NCI-H2227 (cell line): Measurements from ENCODE around the gene NFYC.
A peak's percentile ranks its signal among the peaks of the same experiment; 100 is the strongest.
"Not testable (repeated sequence)": the region's sequence is repeated elsewhere in the genome, so short reads cannot be mapped to it uniquely, and the experiment has no call there.

Experiments used
- DNase-seq: peaks from one replicate; lab custom pipeline; 2025; ENCODE audit not compliant: unreplicated experiment; lab: John Stamatoyannopoulos, UW

The NFYC gene

DNA sequence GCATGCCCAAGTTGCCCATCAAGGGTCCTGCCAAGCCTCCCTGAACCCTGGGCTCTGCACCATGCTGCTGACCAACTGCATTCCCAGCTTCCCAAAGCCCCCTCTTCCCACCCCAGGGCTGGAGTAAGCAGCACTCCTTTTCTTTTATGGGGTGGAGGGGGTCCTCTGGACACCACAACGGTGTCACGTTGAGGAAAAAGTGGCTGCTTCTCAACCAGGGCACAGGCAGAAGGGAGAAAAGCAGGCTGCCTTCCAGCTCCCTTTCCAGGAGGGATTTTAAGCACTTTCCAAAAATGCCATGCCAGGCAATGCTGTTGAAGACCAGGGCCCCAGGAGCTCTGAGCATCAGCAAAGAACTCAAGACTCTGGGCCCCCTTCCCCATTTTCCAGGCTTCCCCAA, 26.7 kb upstream of the NFYC start:
- DNase-seq, result no peak

DNA sequence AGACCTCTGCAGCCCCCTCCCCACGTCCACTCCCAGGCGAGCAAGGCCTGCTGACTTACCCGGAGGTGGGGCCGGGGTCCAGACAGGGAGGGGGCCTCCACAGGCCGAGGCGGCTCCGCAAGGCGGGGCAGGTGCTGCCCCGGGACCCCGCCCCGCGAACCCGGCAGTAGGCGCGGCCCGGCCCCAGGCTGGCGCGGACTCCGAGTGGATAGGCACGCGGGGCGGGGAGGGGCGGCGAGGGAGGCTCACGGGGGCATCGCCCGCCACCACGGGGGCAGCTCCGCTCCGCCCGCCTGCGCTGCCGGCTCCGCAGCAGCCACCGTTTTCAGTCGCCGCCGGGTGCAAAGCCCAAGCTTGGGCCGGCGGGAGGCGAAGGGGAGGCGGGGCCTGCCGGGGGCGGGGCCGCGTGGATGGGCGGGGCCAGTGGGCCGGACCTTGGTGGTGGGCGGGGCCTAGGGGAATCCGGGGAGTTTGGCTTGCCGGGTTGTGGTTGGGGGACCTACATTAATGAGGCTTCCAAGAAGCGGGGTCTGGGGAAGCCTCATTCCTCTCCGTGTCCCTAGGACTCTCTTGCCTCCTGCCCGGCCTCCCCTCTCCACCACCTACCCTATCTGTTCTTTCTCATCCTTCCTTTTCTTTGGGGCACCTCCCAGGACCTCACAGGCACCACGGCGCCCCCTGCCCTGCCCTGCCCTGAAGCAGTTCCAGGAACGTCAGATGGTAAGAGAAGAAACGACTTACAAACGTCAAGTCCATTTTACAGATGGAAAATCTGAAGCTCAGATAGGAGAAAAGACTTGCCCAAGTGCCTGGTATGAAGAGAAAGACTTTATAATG, 26.0 kb upstream of the NFYC start, which contains the start of gene RIMS3:
TSS of gene RIMS3 (minus strand) at position 348 of the 837 bp plus-strand sequence. CDS start 23,757 bp downstream, outside the sequence.
- peak; percentile 83 for DNase-seq

DNA sequence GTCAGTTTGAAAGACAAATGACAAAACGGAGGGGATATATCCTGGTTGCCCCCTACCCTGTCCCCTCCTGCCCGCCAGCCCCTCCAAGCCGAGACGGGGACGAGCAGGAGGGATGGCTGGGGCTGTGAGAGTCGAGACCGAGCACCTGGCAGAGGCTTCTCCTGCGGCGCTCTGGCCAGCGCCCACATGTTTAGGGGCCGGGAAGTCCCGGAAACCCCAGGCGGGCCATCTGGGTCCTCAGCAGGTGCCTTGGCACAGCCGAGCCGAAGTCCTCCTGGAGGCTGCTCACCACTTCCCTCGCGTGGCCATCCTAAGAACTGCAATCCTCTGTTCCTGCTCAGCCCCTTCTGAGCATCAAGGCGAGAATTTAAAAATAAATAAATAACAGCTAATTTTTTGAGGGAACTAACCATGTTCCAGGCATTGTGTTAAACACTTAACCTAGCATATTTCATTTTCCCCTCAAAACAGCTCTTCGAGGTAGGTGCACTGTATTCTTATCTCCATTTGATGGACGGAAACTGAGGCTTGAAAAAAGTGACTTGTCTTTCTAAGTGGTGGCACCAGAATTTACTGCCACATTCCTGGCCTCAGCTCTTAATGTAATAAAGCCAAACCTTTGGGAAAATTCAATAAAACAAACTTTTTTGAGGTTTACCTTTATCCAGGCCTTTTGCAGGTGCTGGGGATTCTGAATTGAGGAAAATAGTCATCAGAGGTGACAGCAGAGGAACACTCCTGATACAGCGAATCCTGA, 22.6 kb upstream of the NFYC start:
- peak; percentile 86 for DNase-seq

DNA sequence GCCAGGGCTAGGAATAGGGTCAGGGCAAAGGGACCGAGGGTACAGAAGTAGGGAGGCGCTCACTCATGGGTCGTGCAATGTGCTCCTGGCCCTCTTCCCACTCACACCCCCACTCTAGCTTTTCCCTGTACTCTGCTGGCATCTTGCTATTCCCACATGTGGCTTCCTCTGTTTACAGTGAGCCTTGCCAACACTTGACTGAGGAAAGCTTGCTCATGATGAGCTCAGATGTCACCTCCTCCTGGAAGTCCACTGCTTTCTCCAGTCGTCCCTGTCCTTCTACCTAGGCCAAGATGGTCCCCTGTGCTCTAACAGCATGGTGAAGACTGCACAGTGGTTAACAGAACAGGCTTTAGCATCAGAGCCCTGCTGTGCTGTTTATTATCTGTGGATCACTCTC, 18.1 kb upstream of the NFYC start:
- DNase-seq, result no peak

DNA sequence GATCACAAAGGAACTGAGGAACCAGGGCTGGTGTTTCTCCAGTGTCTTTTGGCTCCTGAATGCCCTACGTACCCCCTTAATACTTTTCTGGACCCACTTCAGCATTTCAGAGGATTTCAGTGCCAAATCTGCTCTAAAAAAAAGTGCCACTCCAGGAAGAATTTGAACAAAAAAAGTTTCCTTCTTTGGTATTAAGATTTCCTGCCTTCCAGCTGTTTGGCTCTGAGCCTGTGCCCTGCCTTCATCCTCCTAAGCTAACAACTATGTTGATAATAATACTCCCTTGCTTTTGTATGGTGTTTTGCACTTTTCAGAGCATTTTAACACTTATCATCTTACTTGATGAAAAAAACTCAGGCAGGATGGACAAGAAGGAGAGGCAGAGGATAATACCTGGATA, 15.0 kb upstream of the NFYC start:
- no peak for DNase-seq

DNA sequence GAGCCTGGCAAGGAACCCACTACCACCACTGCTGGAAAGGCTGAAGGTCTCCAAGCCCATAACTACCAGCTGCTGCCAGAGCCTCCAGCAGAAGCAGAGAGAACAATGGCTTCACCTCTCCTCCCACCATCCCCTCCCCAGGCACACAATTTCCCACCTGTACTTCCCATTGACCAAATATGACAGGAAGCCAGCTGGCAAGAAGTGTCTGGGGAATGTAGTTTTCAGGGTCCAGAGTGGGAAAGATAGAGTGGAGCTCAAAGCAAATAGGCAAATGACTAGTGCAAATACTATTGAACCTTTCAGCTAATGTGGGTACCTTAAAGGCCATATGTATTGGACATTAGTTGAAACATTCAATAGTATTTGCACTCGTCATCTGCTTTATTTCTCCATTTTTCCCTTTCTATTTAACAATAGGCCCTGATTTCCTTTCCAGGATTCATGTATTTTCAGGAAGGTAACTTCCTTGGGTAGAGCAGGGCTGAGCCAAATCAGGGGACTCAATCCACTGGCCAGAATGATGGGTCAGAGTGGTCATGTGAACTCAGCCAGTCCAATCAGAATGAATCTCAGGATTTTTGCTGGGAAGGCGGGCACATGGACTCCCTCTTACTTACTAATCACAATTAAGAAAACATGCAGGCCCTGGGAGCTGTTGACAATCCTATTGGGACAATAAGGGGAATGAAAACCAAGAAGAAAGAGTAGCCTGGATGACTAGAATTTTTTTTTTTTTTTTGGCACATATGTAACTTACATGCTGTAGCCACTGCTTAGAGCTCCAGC, 12.1 kb upstream of the NFYC start:
- DNase-seq, result no peak

DNA sequence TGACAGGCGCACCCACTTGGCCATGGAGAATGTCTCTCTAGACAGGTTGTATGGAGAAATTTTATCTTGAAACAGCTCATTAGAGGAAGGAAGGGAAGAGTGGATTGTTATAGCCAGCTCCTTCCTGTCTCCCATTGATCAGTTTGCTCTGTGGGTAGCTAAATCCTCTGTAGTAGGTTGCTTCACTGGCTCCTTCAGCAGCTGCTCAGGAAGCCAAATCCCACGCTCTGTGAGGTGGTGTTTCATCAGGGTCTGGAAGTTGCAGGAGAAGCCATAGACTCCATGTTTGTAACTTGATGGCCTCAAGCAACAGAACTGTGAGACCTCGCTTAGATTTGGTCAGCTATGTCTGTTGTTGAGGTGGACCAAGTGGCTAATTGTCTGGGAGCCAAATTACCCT, 6.8 kb upstream of the NFYC start:
- DNase-seq, result no peak

DNA sequence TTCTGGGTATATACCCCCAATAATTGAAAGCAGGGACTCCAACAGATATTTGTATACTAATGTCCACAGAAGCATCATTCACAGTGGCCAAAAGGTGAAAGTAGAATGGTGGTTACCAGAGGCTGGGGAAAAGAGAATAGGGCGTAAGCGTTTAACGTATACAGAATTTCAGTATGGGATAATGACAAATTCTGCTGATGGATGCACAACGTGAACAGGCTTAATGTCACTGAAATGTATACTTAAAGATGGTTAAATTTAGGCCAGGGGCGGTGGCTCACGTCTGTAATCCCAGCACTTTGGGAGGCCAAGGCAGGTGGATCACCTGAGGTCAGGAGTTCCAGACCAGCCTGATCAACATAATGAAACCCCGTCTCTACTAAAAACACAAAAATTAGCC, 4.4 kb upstream of the NFYC start:
- no peak for DNase-seq

DNA sequence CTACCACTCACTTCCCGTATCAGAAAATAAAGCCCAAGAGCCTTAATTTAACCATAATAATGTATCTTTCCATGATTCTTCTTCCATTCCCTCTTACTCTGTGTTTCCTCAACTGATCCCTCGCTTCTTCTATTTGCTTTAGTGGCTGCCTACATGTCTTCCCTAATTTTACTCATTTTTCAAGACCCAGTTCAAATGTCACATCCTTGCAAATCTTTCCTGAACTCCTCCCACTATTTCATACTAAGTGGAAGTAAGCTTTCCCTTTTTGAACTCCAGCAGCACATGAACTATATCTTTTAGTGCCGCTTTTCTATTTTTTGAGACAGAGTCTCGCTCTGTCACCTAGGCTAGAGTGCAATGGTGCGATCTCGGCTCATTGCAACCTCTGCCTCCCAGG, 3.8 kb upstream of the NFYC start:
- no peak for DNase-seq

DNA sequence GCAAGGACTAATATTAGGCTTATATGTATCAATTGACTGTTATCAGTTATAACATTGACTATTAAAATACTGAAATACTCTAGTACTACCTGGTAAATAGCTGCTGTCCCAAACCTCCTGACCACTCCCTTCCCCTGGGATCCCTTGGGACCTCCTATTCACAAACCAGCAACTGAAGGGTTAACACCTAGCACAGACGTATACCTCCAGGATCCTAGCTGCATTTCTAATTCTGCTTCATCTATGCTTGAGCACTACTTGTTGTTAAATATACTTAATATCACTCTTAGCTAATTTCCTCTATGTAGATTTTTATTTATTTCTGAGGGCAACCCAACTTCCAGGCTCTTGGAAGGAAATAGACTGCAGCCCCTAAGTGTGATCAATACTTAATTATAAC, 1.8 kb upstream of the NFYC start:
- no peak for DNase-seq

DNA sequence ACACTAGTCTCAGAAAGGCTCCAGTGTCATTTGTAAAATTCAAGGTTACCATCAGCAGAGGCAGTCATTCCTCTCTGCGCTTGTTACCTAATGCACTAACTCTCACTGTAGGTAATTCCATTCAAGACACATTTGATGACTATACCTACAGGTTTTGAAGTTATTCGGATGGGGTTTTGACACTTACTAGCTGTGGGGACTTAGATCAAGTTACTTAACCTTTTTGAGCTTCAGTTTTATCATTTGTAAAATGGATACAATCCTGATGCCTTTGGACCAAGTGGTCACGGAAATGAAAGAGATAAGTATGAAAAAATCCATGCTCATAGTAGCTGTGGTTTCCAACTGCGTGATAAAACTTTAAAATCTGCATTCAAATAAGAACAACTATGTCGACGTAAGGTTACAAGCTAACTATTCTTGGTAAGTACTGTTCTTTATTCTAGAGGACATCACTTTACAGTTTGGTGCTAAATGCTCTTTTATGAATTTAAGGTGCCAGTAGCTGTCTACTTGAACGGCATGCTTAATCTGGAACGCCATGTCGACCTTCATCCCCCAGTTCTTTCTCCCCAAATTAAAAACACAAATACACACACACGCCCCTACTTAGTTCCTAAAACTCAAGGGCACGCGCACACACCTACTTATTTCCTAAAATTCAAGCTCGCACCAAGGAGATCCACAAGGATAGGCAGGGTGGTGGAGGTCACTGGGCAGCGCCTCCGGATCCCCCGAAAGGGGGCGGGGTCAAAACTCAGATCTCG, 550 bp upstream of the NFYC start:
- no peak for DNase-seq

DNA sequence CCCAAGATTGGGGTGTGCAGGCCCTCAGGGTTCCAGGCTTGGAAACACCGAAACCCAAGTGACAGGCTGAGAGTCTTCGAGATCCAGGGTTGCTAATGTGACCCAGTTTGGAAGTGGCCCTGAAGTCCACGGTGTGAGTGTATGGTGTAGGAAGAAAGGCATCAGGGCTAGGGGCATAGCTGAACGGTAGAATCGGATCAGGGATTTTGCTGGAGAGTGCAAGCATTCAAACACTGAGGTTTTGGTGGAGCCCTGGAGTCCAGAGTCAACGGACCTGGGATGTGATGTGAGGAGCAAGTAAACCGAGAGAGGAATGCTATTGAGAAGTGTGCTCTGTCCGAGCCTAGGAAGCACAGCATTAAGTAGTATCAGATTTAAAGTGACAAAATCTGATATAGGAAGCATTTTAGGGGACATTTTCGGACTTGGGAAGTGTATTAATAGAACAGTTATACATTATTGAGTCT, 958 bp downstream of the NFYC start:
- peak; percentile 63 for DNase-seq

DNA sequence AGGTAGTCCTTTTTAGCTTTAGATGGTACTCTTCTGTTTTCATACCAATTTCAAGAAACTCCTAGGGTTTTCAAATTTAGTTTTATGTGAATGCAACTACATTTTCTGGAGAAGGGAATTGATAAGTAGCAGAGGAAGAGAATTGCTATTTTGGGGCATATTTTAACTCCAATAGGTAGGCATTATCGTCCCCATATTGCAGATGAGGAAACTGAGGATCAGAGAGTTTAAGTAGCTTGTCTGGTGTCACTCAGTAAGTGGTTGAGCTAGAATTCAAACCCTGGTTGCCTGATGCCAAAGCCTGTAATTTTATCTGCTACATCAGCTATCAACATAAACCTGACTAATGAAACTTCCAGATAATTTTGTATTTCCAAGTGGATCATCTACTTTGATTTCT, 1.9 kb downstream of the NFYC start:
- DNase-seq, result no peak

DNA sequence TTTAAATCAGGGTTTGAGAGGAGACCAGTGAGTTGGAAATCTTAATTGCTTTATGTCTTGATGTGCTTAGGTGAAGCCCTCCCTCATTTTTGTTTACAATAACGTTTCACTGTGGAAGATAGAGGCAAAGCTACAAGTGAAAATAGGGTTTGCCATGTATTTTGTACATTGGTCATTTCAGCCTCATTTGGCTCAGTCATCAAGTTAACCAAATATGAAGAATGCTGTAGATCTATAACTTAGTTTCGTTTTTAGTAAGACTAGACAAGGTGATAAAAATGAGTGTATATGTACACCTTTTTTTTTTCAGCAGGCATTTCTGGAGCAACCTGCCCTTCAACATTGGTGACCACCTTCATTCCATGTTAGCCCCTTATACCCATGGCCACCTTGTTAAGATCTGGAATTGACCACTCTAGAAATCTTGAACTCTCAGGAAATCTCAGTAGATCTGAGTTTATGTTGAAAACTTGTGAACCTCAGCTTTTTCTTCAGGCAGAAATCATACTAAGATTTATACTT, 2.9 kb downstream of the NFYC start:
- DNase-seq, result no peak

DNA sequence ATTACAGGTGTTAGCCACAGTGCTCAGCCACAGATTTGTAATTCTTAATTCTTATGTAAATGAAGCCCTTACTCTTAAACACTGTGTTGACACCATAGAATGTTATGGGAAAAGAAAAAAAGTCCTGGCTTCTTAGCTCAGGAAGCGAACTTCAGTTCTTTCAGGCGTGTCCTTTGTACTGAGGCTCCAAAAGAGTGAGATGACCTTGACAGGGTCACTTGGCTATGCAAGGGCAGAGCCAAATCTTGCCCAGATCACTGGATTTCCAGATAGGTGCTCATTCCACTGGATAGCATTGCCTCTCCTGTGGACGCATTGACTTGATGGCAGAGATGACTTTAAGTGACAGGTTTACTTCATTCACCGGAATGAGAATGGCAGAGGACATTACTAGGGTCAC, 4.8 kb downstream of the NFYC start:
- no peak for DNase-seq

DNA sequence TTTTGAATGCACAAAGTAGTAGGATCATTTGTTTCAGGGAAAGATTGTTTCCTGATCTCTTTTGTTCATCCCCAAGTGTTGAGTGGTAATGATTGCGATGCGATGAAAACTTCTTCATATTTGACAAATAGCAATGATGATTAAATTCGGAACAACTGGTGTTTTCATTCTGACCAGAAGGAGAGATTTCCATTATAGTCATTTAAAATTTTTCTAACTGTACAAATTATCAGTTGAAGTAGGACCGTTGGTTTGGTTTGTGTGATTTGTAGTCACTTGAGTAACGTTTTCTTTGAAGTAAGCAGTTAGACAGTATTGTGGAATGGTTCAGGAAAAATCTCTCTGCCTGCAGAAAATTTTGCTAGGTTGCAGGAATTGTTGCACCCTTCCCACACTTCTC, 5.9 kb downstream of the NFYC start:
- no peak for DNase-seq

DNA sequence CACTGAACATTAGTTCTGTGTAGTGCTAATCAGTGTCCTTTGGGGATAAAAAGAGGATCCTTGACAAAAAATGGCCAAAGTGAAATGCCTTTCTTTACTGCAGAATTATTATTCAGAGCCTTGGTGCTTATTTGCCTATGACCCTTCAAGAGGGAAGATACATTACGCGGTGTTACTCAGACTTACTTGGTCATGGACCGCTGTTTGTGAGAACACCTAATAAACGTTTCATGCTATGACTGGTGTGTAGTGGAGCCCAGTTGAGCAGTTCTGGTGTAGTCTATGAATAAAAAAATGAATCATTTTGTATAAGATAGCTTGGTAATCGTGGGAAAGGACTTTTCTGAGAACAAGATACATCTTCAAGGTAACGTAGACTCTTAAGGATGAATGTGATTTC, 8.3 kb downstream of the NFYC start:
- DNase-seq, result no peak

DNA sequence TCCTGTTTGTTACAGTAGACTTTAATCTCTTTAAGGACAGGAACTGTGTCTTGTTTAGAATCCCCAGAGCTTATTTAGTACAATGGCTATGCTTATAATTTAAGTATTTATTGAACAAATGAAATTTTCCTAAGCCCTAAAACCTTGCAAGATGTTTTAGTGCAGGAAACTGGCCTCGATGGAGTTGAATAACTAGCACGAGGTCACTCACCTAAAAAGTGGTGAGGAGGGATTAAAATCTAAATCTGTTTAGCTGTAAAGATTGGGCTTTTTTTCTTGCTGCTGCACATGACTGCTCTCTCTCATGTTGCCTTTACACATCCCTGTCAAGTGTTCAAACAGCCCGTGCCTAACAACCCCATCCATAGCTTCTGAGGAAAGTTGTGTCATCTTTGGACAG, 10.2 kb downstream of the NFYC start:
- DNase-seq, result no peak

DNA sequence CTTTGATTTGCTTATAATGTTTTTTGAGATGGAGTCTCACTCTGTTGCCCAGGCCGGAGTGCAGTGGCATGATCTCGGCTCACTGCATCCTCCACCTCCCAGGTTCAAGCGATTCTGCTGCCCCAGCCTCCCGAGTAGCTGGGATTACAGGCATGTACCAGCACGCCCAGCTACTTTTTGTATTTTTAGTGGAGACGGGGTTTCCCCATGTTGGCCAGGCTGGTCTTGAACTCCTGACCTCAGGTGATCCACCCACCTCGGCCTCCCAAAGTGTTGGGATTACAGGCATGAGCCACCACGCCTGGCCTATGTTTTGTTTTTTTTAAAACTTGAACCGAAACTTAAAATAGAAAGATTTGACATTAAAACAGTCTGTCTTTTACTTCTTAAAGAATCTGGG, 11.3 kb downstream of the NFYC start:
- not testable (repeated sequence) for DNase-seq

DNA sequence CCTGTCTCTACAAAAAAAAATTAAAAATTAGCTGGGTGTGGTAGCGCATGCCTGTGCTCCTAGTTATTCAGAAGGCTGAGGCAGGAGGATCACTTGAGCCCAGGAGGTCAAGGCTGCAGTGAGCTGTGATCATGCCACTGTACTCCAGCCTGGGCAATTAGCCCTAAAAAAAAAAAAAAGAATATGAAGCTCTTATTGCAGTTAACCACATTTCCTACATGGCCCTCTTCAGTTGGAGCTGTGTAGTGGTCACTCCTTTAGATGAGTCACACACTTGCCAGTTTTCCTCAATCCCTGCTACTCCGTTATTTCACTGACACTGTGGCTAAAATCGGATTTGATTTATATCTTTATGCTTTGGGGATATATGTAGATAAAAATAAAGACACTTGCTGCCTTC, 11.8 kb downstream of the NFYC start:
- no peak for DNase-seq
